WTC11 (cell line): Measurements from ENCODE around the gene CEACAM3. TPM values are rescaled to one million over a fixed set of nuclear protein-coding genes. Genes with fewer than 3 reads are reported as not detected.

Experiments
- ATF1 ChIP-seq: sonication (generic); formaldehyde crosslinking; IDR thresholded peaks from 2 replicates; pipeline ENCODE4 v1.8.1; 2023; ENCODE audit warnings: mild to moderate bottlenecking, moderate library complexity, missing genetic modification reagents
- FOXK1 ChIP-seq: sonication (generic); formaldehyde crosslinking; IDR thresholded peaks from 2 replicates; pipeline ENCODE4 v1.8.0; 2022; ENCODE audit warnings: mild to moderate bottlenecking, moderate library complexity, missing genetic modification reagents
- NFATC4 ChIP-seq: fragments of 250-450 bp; sonication (Bioruptor Pico); IDR thresholded peaks from 2 replicates; pipeline ENCODE4 v1.9.0; 2021; ENCODE audit warnings: mild to moderate bottlenecking
- OVOL2 ChIP-seq: fragments of 250-450 bp; sonication (Bioruptor Pico); IDR thresholded peaks from 2 replicates; pipeline ENCODE4 v1.9.0; 2021; ENCODE audit warnings: mild to moderate bottlenecking, borderline replicate concordance
- PRRX2 ChIP-seq: fragments of 250-450 bp; sonication (Bioruptor Pico); IDR thresholded peaks from 2 replicates; pipeline ENCODE4 v1.8.0; 2021; ENCODE audit warnings: mild to moderate bottlenecking
- total RNA-seq: library from RNA; stranded (reverse); gene quantifications from 3 replicates; pipeline ENCODE4 v1.2.3, GENCODE V29; 2021
- TF ChIP-seq, protein P1 (sequence below): sonication (generic); formaldehyde crosslinking; IDR thresholded peaks from 2 replicates; pipeline ENCODE4 v1.8.0; 2022; ENCODE audit warnings: missing genetic modification reagents
- TF ChIP-seq, protein P2 (sequence below): sonication (generic); formaldehyde crosslinking; IDR thresholded peaks from 2 replicates; pipeline ENCODE4 v1.8.1; 2022; ENCODE audit warnings: missing genetic modification reagents, borderline replicate concordance
- TF ChIP-seq, protein P3 (sequence below): fragments of 250-450 bp; sonication (Bioruptor Pico); IDR thresholded peaks from 2 replicates; pipeline ENCODE4 v1.9.0; 2021; ENCODE audit warnings: mild to moderate bottlenecking
- TF ChIP-seq, protein P4 (sequence below): sonication (generic); formaldehyde crosslinking; IDR thresholded peaks from 2 replicates; pipeline ENCODE4 v1.8.1; 2023; ENCODE audit warnings: mild to moderate bottlenecking, moderate library complexity, missing genetic modification reagents
- TF ChIP-seq, protein P5 (sequence below): fragments of 250-450 bp; sonication (Bioruptor Pico); conservative IDR thresholded peaks from 2 replicates; pipeline ENCODE4 v1.9.0; 2021; ENCODE audit warnings: mild to moderate bottlenecking
- TF ChIP-seq, protein P6 (sequence below): fragments of 200-600 bp; IDR thresholded peaks from 2 replicates; pipeline ENCODE4 v1.8.0; 2022; ENCODE audit warnings: antibody characterized with exemption
- TF ChIP-seq, protein P7 (sequence below): sonication (generic); formaldehyde crosslinking; IDR thresholded peaks from 2 replicates; pipeline ENCODE4 v1.8.0; 2022; ENCODE audit warnings: mild to moderate bottlenecking, missing genetic modification reagents

Gene CEACAM3
- total RNA-seq, 1 experiment from 2014 or later = not detected

DNA sequence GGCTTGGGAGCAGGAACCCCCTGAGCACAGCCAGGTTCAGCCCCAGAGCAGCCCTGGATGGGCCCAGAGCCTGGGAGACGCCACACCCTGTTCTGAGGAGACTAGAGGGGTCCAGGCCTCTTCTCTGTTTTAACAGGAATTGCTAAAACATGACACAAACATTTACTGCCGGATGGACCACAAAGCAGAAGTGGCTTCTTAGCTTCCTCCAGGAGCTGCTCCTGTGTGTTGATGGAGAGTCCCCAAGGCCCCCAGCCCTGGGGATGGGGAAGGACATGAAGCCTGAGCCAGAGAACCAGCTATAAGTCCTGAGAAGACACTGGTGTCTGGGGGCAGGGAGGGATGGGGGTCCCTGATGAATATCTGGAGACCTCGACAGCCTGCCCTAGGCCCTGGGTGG lies 14.6 kb downstream of the CEACAM3 start (continued):
- TF ChIP-seq, protein P1, sequence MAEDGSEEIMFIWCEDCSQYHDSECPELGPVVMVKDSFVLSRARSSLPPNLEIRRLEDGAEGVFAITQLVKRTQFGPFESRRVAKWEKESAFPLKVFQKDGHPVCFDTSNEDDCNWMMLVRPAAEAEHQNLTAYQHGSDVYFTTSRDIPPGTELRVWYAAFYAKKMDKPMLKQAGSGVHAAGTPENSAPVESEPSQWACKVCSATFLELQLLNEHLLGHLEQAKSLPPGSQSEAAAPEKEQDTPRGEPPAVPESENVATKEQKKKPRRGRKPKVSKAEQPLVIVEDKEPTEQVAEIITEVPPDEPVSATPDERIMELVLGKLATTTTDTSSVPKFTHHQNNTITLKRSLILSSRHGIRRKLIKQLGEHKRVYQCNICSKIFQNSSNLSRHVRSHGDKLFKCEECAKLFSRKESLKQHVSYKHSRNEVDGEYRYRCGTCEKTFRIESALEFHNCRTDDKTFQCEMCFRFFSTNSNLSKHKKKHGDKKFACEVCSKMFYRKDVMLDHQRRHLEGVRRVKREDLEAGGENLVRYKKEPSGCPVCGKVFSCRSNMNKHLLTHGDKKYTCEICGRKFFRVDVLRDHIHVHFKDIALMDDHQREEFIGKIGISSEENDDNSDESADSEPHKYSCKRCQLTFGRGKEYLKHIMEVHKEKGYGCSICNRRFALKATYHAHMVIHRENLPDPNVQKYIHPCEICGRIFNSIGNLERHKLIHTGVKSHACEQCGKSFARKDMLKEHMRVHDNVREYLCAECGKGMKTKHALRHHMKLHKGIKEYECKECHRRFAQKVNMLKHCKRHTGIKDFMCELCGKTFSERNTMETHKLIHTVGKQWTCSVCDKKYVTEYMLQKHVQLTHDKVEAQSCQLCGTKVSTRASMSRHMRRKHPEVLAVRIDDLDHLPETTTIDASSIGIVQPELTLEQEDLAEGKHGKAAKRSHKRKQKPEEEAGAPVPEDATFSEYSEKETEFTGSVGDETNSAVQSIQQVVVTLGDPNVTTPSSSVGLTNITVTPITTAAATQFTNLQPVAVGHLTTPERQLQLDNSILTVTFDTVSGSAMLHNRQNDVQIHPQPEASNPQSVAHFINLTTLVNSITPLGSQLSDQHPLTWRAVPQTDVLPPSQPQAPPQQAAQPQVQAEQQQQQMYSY (CRISPR knock-in tag) = no peak
- TF ChIP-seq, protein P2, sequence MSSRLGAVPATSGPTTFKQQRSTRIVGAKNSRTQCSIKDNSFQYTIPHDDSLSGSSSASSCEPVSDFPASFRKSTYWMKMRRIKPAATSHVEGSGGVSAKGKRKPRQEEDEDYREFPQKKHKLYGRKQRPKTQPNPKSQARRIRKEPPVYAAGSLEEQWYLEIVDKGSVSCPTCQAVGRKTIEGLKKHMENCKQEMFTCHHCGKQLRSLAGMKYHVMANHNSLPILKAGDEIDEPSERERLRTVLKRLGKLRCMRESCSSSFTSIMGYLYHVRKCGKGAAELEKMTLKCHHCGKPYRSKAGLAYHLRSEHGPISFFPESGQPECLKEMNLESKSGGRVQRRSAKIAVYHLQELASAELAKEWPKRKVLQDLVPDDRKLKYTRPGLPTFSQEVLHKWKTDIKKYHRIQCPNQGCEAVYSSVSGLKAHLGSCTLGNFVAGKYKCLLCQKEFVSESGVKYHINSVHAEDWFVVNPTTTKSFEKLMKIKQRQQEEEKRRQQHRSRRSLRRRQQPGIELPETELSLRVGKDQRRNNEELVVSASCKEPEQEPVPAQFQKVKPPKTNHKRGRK (CRISPR knock-in tag) = no peak
- TF ChIP-seq, protein P3, sequence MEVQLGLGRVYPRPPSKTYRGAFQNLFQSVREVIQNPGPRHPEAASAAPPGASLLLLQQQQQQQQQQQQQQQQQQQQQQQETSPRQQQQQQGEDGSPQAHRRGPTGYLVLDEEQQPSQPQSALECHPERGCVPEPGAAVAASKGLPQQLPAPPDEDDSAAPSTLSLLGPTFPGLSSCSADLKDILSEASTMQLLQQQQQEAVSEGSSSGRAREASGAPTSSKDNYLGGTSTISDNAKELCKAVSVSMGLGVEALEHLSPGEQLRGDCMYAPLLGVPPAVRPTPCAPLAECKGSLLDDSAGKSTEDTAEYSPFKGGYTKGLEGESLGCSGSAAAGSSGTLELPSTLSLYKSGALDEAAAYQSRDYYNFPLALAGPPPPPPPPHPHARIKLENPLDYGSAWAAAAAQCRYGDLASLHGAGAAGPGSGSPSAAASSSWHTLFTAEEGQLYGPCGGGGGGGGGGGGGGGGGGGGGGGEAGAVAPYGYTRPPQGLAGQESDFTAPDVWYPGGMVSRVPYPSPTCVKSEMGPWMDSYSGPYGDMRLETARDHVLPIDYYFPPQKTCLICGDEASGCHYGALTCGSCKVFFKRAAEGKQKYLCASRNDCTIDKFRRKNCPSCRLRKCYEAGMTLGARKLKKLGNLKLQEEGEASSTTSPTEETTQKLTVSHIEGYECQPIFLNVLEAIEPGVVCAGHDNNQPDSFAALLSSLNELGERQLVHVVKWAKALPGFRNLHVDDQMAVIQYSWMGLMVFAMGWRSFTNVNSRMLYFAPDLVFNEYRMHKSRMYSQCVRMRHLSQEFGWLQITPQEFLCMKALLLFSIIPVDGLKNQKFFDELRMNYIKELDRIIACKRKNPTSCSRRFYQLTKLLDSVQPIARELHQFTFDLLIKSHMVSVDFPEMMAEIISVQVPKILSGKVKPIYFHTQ (CRISPR knock-in tag) = no peak
- TF ChIP-seq, protein P4, sequence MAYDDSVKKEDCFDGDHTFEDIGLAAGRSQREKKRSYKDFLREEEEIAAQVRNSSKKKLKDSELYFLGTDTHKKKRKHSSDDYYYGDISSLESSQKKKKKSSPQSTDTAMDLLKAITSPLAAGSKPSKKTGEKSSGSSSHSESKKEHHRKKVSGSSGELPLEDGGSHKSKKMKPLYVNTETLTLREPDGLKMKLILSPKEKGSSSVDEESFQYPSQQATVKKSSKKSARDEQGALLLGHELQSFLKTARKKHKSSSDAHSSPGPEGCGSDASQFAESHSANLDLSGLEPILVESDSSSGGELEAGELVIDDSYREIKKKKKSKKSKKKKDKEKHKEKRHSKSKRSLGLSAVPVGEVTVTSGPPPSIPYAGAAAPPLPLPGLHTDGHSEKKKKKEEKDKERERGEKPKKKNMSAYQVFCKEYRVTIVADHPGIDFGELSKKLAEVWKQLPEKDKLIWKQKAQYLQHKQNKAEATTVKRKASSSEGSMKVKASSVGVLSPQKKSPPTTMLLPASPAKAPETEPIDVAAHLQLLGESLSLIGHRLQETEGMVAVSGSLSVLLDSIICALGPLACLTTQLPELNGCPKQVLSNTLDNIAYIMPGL = no peak
- TF ChIP-seq ATF1 (no peak), OVOL2 (CRISPR knock-in tag) (no peak), FOXK1 (CRISPR knock-in tag) (no peak), NFATC4 (CRISPR knock-in tag) (no peak), PRRX2 (CRISPR knock-in tag) (no peak)
- TF ChIP-seq, protein P5, sequence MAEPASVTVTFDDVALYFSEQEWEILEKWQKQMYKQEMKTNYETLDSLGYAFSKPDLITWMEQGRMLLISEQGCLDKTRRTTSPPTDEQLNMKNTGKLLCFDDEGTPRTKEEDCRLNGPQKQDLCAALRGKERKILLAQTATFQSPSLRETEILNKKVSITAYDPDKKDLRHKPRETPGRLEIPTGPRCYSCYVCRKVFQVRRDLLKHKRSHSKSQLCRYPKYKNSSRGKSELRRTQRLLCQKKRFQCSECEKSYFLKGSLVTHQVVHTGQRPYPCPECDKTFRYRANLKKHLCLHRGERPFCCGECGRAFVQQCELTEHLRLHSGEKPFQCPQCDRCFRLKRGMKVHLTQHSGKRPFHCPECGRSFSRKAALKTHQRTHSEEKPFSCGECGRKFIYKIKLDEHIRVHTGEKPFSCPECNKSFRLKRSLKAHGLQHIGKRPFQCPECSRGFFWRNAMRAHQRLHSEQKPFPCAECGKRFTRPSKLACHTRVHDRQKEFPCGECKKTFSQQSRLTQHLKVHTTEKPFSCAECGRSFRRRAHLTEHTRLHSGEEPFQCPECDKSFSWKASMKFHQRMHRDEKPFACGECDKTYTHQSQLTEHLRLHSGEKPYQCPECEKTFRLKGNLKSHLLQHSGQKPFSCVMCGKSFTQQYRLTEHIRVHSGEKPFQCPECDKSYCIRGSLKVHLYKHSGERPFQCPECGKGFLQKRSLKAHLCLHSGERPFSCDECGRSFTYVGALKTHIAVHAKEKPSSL = no peak
- TF ChIP-seq, protein P6, sequence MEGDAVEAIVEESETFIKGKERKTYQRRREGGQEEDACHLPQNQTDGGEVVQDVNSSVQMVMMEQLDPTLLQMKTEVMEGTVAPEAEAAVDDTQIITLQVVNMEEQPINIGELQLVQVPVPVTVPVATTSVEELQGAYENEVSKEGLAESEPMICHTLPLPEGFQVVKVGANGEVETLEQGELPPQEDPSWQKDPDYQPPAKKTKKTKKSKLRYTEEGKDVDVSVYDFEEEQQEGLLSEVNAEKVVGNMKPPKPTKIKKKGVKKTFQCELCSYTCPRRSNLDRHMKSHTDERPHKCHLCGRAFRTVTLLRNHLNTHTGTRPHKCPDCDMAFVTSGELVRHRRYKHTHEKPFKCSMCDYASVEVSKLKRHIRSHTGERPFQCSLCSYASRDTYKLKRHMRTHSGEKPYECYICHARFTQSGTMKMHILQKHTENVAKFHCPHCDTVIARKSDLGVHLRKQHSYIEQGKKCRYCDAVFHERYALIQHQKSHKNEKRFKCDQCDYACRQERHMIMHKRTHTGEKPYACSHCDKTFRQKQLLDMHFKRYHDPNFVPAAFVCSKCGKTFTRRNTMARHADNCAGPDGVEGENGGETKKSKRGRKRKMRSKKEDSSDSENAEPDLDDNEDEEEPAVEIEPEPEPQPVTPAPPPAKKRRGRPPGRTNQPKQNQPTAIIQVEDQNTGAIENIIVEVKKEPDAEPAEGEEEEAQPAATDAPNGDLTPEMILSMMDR = no peak
- TF ChIP-seq, protein P7, sequence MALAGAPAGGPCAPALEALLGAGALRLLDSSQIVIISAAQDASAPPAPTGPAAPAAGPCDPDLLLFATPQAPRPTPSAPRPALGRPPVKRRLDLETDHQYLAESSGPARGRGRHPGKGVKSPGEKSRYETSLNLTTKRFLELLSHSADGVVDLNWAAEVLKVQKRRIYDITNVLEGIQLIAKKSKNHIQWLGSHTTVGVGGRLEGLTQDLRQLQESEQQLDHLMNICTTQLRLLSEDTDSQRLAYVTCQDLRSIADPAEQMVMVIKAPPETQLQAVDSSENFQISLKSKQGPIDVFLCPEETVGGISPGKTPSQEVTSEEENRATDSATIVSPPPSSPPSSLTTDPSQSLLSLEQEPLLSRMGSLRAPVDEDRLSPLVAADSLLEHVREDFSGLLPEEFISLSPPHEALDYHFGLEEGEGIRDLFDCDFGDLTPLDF (CRISPR knock-in tag) = no peak
